GM21619 (cell line): ENCODE measurements around the gene PLXNB3.

Experiments used
- ATAC-seq: cut with Tn5 transposase; IDR thresholded peaks from one replicate; pipeline ENCODE4 v1.9.1; 2021; ENCODE audit not compliant: unreplicated experiment

The PLXNB3 gene

DNA sequence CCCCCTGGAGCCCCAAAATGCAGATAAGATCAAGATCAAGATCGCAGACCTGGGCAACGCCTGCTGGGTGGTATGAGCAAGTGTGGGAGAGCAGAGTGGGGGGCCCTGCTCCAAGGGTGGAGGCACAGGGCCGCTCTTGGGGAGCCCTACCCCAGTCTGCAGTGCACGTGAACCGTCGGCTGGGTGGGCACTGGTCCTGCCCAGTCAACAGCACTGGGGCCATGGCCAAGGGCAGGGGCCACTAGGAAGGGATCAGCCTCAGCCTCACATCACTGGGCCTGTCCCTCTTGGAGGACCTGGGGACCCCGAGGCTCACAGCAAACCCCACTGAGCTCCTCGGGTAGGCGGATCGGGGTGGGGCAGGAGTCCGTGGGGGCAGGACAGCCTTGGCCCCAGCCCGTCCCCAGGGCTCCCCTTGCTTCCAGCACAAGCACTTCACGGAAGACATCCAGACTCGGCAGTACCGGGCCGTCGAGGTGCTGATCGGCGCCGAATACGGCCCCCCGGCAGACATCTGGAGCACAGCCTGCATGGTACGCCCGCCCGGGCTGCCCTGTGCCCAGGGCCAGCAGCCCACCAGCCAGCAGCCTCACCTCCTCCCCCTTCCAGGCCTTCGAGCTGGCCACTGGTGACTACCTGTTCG, 20.4 kb downstream of the PLXNB3 start:
- no peak for ATAC-seq

DNA sequence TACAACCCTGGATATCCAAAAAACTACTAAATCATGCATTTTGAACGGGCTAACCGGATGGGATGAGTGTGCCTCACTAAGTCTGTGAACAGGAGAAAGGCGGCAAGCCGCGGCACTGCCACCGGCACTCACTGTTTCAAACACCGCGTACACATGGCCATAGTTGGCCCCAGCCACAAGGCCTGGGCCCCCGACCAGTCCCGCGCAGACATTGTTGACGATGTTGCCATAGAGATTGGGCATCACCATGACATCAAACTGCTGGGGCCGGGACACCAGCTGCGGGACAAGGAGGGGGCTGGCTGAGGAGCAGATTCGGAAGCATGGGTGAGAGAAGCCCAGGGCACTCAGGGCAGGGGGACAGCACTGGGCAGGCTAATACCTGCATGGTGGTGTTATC, 22.6 kb downstream of the PLXNB3 start:
- no peak for ATAC-seq

DNA sequence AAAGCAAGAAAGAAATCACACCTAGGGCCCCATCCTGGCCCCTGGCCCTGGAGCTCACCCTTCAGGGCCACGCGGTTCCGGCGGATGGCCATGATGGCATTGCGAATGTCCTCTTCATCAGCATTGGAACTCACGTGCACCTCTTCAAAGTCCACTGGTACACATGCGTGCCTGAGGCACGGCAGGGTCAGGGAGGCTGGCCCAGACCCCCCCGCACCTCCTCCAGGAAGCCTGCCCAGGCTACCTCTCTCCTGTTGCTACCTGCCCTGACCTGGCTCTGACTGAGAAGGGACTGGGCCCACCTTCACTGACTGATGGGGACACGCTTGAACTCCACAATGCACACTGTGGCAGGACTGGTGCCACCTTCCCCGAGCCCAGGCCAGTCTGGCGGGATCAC, 25.6 kb downstream of the PLXNB3 start:
- no peak for ATAC-seq

DNA sequence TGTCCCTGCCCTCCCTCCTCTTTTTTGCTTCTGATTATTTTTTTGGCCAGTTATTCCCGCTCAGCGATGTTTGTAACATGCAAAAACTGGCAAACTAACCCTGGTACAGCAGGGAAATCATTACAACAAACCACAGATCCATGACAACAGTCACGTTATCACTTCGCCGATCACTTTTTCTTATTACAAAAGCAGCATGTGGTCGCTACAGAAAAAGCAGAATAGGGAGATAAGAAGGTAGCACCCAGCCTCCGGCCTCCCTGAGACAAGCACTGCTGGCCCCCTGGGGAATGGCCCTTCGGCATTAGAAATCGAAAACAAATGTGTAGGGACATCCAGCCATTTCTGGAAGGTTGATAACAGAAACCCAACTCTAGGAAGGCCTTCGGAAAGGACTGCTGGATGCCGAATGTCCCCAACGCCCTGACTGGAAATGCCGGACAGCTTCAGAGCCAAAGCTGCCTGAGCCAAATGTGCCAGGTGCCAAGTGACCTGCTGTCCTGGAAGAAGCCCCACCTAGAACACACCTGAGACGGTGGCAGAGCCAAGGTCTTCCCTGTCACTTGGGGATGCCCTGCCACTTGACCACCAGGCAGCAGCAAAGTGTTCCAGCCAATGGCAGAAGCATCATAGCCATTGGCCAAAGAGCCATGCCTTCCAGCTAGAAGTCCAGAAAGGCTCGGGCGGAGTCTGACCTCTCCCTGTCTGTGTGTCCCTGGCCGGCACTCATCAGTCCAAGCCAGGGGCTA, 27.2 kb downstream of the PLXNB3 start:
- no peak for ATAC-seq

DNA sequence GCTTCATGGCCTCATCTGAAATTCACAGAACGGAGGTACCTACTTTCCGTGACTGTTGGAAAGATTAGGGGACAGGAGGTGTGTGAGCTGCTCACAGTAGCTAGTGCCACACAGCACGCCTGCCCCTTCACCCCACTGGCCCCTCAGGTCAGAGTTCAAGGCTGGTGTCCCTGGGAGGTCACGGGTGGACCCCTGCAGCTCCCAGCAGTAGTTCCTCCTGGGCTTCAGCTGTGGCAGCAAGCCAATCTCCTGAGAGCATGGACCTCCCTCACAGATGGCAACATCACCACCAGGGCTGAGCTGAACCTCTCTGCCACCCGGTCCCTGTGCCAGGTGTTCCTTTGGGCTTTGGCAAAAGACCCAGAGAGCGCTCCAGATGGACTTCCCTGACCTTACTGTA, 28.3 kb downstream of the PLXNB3 start:
- ATAC-seq, result no peak

DNA sequence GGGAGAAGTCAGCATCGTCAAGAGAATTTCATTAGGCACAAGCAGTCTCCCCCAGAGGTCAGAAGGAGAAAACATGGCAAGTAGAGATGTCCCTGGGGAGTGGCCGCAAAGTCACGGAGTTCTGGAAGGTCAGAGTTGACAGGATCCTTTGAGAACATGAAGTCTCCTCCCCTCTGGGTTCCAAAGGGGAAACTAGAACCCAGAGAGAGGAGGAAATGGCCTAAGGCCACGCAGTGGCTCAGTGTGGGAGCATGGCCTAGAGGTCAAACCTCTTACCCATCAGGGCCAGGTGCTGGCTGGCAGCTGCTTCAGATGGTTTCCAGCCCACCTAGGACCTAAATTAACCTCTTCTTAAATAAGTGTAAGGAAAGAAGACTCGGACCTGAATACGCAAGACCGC, 29.2 kb downstream of the PLXNB3 start:
- ATAC-seq, result no peak

DNA sequence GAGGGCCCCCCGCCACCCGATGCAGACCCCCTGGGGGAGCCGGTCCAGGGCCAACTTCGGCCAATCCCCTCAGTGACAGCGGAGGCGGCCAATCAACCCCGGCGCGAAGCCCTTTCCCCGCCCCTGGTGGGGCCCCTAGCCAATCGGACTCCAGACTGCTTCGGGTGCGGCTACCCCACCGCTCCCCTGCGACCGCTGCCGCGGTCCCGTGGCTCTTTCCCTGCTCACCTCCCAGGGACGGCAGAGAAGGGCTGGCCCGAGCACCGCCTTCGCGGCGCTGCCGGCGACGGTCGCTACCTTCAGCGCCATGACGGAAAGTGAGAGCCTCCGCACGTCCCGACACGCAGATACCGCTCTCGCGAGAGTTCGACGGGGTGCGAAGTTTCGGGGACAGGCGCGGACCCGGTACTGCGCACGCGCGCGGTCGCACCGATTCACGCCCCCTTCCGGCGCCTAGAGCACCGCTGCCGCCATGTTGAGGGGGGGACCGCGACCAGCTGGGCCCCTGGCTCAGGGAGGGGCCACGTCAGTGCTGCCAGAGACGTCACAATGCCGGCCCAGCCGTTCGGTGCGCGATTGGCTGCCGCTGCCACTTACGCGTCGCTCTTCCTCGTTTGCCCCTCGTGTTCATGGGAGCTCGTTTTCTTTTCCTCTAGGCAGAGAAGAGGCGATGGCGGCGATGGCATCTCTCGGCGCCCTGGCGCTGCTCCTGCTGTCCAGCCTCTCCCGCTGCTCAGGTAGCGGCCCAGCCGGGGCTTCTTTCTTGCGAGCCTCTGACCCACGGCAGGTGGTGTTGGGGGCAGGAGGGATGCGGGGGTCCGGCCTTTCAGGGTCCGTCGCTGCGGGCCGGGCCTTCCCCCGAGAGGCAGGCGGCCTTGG, 30.2 kb downstream of the PLXNB3 start, which contains the start of the genes IDH3G and SSR4:
Gene IDH3G (minus strand): TSS at position 358 of the 879 bp plus-strand sequence. CDS start 49 bp downstream, at position 309.
Gene SSR4 (plus strand): TSS at position 651 of the 879 bp plus-strand sequence. CDS start 20 bp downstream, at position 671.
- ATAC-seq, result peak; percentile 93

DNA sequence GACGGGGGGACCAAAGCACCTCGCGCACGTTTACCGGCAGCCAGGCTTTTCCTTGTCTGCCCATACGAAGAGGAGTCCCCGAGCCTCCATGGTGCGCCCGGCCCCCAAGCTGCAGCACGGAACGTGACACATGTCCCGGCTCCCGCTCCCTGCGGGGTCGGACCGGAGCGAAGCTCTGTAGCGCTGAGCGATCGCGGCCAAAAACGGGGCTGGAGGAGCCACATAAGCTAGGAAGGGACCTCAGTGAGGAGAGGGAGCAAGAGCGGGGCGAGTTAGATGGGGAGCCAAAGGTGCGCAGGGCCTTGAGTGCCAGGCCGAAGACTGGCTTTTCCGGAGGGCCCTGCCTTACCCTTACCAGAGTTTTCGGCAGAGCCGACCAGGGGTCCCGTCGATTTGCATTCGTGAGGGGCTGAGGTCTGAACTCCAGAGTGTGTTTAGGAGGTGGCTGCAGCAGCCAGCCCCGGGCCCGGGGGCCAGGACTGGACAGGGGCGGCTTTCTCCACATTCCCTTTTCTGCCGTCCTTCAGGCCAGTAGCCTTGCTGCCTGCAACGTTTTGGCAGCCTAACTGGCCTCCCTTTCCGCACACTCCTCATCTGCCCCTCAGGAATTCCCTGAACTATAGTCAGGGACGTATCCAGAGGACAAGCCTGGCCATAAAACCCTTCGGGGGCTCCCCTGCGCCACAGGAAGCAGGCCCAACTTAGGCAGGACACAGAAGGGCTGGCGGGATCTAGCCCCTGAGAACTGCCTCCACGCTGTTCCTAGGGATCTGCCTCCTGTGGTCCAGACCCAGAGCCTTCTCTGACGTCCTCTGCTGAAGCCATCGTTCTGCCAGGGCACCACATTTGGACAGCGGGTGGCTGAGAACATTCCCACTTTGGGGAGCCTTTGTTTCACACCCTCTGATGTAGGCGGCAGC, 31.1 kb downstream of the PLXNB3 start:
- ATAC-seq, result no peak

DNA sequence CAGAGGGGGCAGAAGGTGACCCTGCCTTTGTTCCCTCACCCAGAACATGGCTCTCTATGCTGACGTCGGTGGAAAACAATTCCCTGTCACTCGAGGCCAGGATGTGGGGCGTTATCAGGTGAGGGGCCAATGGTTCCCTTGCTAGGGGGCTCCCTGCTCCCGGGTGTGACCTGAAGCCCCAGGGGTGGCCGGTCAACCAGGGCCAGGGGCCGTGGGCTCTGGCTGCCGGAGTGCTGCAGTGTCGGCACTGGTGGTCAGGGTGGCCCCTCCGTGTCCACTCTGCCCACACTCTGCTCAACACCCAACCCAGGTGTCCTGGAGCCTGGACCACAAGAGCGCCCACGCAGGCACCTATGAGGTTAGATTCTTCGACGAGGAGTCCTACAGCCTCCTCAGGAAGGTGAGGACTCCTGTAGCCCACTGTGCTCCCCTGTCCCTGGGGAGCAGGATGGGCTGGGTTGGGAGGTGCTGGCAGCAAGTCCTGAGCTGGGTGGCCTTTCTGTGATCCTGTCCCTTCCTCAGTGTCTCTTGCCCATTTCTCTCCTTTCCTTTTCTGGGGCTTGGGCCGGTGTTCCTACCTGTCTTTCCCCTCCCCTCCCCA, 33.5 kb downstream of the PLXNB3 start:
- ATAC-seq, result no peak

DNA sequence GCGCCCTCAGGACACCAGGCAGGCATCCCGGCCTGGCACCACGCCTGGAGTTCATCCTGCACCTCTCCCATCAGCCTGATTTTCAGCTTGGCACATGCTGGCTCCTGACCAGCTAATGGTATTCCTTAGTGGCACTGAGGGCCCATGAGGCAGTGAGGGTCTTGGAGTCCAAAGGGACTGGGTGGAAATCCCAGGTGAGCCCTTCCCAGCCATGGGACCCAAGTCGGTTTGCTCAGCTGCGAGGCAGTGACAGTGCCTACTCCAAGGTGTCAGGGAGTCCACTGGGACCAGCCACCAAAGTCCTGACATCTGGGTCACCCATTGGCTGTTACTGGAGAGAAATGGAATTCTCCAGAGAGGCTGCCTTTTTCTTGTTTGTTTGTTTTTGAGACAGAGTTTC, 35.3 kb downstream of the PLXNB3 start:
- no peak for ATAC-seq

DNA sequence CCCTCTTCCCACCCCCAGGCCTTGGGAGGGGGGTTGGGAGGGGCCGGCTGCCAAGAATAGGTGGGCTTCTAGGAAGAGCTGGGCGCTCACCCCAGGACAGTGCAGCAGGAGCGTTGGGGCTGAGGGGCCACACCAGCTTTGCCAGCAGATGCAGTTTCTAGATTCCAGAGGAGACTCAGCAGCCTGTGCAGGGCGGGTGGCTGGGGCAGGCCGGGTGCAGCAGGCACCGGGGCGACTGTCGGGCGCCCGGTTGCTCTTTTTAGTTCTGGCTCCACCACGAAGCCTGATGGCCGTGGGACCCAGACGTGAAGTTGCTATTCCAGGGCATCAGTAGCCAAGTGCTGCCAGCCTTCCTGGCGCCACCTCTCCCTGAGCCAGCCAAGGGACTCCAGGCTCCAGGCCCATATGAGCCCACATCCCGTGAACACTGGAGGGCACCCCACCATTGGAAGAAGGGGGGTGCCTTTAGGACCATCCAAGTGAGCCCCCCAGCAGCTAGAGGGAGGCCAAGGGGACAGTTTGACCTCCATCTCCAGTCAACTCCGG, 36.2 kb downstream of the PLXNB3 start:
- no peak for ATAC-seq

DNA sequence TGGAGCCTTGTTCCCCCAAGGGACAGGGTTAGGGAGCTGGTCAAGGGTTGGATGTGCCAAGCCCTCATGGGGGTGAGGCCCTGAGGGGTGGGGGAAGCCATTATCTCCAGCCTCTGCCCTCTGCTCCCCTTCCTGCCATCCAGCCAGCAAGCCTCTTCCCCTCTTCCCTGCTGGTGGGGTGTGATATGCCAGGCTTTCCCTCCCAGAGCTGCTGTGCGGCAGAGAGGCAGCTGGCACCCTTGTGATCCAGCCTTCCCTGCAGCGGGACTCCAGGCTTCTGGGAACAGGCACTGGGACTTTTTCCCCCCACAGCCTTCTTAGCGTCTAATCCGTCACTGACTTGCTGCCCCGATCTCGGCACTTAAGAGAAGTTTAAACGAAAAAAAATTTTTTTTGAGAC, 36.7 kb downstream of the PLXNB3 start:
- no peak for ATAC-seq

DNA sequence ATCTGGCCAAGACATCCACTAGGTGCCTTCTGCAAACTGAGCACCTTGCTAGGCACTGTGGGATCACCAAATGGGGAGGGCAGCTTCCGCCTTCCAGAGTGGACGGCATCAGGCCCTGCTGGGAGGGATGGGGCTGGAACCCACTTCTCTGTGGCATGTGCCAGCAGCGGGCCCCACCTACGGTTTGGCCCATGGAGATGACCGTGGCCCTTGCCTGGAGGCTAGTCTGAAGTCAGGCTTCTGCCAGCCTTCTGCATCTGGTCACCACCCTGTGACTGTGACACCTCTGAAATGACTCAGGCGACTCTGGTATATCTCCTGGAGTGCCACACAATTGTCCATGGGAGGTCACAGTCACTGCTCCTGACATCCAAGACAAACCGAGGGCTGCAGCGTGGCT, 37.6 kb downstream of the PLXNB3 start:
- ATAC-seq, result no peak

DNA sequence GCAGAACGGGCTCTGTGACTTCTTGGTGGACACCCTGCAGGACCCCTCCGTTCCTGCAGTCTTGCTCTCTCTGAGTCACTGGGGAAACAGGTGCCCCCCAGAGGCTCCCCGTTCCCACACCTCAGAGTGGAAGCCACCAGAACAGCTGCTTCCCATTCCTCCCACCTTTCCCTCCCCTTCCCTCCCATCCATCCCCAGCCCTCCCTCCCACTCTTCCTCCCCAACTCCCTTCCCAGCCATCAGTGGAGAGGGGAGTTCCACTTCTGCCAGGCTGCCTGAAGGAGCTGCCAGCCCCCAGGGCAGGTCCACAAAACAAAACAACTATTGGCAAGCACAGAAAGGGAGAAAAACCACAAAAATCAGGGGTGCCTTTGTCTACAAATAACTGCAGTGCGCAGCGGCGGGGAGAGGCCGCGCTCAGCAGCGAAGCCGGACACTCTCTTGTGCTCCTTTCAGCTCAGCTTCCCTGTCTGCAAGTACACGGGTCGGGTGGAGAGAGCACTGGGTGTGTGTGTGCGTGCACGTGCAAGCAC, 38.5 kb downstream of the PLXNB3 start:
- no peak for ATAC-seq

DNA sequence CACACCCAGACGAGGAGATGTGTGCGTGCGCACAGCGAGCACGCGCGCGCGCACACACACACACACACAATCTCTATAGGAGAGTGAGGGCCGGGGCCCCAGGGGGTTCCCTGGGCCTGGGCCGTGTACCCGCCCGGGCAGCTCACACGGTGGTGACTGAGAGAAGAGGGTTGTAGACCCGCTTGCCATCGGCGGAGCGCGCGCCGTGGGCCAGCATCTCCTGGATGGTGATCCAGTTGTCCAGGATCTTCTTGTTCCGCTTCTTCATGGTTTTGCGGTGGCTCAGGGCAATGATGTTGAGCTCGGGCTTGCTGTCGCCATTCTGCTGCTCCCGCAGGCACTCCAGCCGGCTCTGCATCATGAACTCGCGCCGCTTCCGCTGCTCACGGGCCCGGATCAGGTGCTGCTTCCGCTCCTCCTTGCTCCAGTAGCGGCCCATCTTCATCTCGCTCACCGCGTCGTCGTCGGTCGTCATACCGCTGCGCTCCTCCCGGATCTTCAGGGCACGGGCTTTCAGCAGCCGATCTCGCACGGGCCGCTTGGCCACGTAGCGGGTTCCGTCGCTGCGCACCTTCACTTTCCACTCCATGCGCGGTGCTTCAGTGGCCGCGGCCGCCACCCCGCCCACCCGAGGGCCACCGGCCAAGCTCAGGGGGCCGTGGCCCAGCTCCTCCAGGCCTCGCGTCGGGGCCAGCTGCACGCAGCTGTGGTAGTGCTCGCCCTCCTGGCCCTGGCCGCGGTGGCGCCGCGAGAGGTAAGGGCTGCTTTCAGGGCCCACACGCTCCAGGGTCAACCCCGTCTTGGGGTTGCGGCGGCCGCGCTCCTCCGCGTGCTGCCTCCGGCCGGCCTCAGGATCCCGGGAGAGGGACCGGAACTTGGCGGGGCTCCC, 39.4 kb downstream of the PLXNB3 start:
- no peak for ATAC-seq

DNA sequence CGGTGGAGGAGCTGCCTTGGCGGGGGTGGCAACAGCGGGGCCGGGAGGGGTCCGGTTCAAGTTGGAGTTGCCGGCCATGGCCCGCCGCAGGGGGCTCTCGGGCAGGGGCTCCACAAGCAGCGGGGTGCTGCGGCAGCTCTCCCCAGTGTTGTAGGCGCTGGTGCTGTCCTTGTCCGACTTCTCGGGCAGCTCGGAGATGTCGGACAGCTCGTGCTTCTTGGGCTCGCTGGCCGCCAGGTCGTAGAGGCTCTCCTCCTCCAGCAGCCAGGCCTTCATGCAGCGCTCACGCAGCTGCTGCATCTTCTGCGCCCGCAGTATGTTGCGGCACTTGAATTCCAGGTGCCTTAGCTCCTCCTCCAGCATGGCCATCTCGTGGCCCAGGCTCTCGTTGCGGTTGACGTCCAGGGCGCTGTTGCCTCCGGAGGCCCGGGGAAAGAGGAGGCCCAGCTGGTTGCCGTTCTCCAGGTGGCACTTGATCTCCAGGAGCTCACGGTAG, 40.1 kb downstream of the PLXNB3 start:
- no peak for ATAC-seq

DNA sequence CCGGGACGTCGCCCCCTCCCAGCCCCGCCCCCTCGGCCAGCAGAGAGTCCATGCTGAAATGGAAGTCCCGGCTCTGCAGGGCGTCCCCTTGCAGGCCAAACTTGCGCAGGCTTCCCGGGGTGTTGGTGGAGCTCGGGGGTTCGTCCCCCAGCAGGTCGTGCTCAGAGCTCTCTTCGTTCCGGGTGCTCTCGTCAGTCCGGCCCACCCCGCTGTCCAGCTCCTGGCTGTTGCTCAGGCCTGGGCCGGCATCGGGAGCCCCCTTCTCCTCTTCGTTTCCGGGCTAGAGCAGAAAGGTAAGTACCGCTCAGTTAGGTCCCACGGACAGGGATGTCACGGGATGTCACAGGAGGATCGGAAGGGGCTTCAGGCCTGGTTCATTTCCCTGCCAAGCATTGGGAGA, 40.6 kb downstream of the PLXNB3 start:
- no peak for ATAC-seq

DNA sequence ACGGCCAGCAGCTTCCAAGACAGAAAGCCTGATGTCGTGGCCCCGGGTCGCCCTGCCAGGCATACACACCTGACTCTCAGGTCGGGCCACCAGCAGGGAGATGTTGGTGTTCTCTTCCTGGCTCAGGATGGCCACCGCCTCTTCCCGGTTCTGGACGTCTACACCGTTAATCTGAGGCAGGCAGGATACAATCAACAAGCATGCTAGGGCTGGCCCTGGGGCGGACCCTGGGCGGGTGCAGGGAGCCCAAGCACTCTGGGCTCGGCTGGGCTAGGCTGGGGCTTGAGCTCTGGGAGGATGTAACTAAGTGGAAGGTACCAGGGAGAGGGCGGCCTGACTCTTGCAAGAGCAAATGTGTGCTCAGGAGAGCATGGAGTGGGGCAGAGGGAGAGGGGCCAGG, 41.4 kb downstream of the PLXNB3 start:
- no peak for ATAC-seq
